DOHH2 (cell line): ENCODE data around the gene PRCC.

Experiments
- EZH2phosphoT487 ChIP-seq: fragments of 200-600 bp; sonication (generic); IDR thresholded peaks from 2 replicates; pipeline ENCODE4 v1.6.1; 2017; ENCODE audit warnings: borderline replicate concordance, mild to moderate bottlenecking, antibody characterized with exemption, low read length, moderate library complexity, mixed read lengths
- TF ChIP-seq, protein P1 (sequence below): fragments of 200-600 bp; sonication (generic); IDR thresholded peaks from one replicate; pipeline ENCODE4 v1.5.1; 2014; ENCODE audit warnings: antibody characterized with exemption, mild to moderate bottlenecking, low read depth, low read length; ENCODE audit not compliant: poor library complexity, severe bottlenecking

DNA sequence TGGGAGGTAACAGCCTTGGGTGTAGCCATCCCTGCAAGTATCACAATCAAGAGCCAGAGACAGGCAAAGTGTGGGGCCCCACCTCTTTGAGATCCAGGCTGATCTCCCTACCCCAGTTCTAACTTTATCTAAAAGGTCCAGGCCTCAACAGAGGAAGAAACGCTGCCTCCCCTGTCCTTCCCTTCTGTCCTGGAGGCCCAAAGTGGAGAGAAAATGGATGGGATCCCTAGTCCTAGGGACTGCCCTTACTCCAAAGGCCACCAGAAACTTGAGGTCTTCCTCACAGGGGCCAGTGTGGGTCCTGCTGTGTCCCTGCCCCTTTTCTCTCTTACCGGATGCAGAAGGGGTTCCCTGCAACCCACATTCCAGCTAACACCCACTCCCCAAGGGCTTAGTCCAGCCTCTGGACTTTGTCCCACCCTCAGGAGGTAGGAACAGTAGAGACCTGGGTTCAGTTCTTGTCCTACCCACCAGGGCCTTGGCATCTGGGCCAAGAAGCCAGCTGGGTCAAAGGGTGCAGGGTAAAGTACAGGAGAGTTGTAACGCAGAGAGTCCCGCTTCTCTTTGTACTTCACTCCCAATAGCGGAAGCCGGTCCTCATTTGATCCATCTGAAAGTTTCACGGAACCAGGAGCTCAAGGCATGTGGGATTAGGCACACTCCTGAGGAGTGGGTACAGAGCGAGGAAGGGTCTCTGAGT is 17.8 kb upstream of the PRCC start:
- TF ChIP-seq, protein P1, sequence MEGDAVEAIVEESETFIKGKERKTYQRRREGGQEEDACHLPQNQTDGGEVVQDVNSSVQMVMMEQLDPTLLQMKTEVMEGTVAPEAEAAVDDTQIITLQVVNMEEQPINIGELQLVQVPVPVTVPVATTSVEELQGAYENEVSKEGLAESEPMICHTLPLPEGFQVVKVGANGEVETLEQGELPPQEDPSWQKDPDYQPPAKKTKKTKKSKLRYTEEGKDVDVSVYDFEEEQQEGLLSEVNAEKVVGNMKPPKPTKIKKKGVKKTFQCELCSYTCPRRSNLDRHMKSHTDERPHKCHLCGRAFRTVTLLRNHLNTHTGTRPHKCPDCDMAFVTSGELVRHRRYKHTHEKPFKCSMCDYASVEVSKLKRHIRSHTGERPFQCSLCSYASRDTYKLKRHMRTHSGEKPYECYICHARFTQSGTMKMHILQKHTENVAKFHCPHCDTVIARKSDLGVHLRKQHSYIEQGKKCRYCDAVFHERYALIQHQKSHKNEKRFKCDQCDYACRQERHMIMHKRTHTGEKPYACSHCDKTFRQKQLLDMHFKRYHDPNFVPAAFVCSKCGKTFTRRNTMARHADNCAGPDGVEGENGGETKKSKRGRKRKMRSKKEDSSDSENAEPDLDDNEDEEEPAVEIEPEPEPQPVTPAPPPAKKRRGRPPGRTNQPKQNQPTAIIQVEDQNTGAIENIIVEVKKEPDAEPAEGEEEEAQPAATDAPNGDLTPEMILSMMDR: no peak
- no peak for TF ChIP-seq EZH2phosphoT487
